HEK293 (cell line): Measurements from ENCODE around the gene CELSR3.
A peak's percentile ranks its signal among the peaks of the same experiment; 100 is the strongest.

Experiments
- KLF1 ChIP-seq: fragments of 450-650 bp; formaldehyde crosslinking; IDR thresholded peaks from 2 replicates; pipeline ENCODE4 v1.5.1; 2016; ENCODE audit warnings: missing biosample characterization, missing genetic modification characterization
- KLF16 ChIP-seq: fragments of 450-650 bp; formaldehyde crosslinking; IDR thresholded peaks from 2 replicates; pipeline ENCODE4 v1.5.1; 2017; ENCODE audit warnings: missing biosample characterization, missing genetic modification characterization
- REPIN1 ChIP-seq: fragments of 450-650 bp; formaldehyde crosslinking; IDR thresholded peaks from 2 replicates; pipeline ENCODE4 v1.5.1; 2017; ENCODE audit warnings: missing biosample characterization, missing genetic modification characterization, low read depth
- ZNF341 ChIP-seq: fragments of 450-650 bp; formaldehyde crosslinking; IDR thresholded peaks from 2 replicates; pipeline ENCODE4; 2016; ENCODE audit warnings: low read depth, missing biosample characterization, missing genetic modification characterization
- ZNF530 ChIP-seq: fragments of 450-650 bp; formaldehyde crosslinking; IDR thresholded peaks from 2 replicates; pipeline ENCODE4 v1.5.1; 2016; ENCODE audit warnings: low read depth, missing biosample characterization, missing genetic modification characterization
- ZNF626 ChIP-seq: fragments of 450-650 bp; sonication (Bioruptor Pico); formaldehyde crosslinking; IDR thresholded peaks from 2 replicates; pipeline ENCODE4 v1.5.1; 2018; ENCODE audit warnings: missing biosample characterization, missing genetic modification characterization, inconsistent platforms
- TF ChIP-seq, protein P1 (sequence below): fragments of 450-650 bp; formaldehyde crosslinking; IDR thresholded peaks from 2 replicates; pipeline ENCODE4 v1.5.1; 2016; ENCODE audit warnings: missing biosample characterization, missing genetic modification characterization
- TF ChIP-seq, protein P2 (sequence below): fragments of 450-650 bp; formaldehyde crosslinking; IDR thresholded peaks from 2 replicates; pipeline ENCODE4 v1.5.1; 2016; ENCODE audit warnings: missing biosample characterization, missing genetic modification characterization

DNA sequence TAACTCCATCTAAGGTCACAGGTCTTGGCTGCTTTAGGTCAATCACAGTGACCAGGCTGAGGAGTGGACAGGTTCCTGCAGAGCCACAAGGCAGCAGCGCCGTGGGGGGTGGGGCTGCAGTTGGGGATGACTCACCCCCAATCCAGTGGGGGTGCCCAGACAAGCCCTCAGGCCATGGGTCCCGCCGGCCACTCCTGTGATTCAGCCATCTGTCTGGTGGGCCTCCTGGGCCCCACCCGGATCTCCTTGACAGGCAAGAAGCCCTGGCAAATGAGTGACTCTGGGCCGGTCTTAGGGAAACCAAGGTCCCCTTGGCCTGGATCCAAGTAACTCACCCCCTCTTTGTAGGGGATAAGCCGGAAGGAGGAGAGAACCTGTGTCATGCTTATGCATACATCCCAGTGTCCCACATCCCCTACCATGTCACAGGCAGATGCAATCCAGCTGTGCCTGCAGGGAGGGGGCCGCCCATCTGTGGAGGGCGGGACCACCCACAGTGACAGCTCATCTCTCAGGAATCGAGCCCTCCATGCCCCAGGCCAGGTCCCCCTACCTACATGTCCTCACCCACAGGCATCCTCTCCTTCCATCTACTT is 67.1 kb downstream of the CELSR3 start:
- TF ChIP-seq KLF1 (tag by site-specific recombination) (peak; percentile 31; the same call in 1 of the 2 replicates), ZNF341 (tag by site-specific recombination) (no peak), KLF16 (tag by site-specific recombination) (0 out of 2 replicates have a peak, but pooled peaks have one; percentile 9), ZNF530 (tag by site-specific recombination) (no peak), ZNF626 (tag by site-specific recombination) (no peak), REPIN1 (tag by site-specific recombination) (no peak)
- TF ChIP-seq, protein P1, sequence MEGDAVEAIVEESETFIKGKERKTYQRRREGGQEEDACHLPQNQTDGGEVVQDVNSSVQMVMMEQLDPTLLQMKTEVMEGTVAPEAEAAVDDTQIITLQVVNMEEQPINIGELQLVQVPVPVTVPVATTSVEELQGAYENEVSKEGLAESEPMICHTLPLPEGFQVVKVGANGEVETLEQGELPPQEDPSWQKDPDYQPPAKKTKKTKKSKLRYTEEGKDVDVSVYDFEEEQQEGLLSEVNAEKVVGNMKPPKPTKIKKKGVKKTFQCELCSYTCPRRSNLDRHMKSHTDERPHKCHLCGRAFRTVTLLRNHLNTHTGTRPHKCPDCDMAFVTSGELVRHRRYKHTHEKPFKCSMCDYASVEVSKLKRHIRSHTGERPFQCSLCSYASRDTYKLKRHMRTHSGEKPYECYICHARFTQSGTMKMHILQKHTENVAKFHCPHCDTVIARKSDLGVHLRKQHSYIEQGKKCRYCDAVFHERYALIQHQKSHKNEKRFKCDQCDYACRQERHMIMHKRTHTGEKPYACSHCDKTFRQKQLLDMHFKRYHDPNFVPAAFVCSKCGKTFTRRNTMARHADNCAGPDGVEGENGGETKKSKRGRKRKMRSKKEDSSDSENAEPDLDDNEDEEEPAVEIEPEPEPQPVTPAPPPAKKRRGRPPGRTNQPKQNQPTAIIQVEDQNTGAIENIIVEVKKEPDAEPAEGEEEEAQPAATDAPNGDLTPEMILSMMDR (tag by site-specific recombination), result no peak
- TF ChIP-seq, protein P2, sequence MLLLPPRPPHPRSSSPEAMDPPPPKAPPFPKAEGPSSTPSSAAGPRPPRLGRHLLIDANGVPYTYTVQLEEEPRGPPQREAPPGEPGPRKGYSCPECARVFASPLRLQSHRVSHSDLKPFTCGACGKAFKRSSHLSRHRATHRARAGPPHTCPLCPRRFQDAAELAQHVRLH (tag by site-specific recombination), result no peak
